ENCODE data around the gene ROCK2. TPM values are rescaled to one million over a fixed set of nuclear protein-coding genes. Genes with fewer than 3 reads are reported as not detected.

Gene ROCK2
- total RNA-seq, 1 donor from 2014 or later = 36.1 TPM

DNA sequence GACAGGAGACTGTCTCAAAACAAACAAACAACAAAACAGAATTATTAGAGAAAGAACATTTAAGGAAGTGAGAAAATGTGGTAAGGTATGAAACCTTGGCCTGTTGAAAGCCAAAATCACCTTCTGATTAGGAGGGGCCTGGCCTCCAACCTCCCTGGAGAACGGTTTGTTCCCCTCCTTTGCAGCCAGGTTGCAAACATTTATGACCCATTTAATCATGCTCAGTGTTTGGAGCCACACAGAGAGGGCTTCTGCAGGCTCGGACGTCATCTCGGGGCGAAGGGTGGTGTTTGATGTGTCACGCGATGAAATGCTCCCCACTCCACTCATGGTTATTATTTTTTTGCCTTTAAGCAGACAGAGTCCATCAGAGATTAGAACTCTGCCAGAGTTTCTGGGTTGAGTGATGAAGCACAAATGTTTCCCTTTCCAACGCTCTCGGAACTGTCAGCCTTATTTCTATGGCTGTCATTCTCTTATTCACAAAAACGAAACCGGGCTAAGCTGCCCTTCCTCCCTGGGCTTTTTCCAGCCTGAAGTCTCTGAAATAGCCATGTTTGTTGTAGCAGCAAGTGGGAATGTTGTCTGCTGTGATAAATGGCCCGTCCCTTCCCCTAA lies 33.6 kb upstream of the ROCK2 start:
- Mint-ChIP-seq H3K27ac (peak overlapping the region; percentile 61), H3K27me3 (ENCODE audit: insufficient read depth, low read depth) (peaks cover 4% of the 10 kb centered on the region), H3K4me3 (peak overlapping the region; percentile 3), H3K4me1 (peaks cover 48% of the 10 kb centered on the region), H3K9me3 (no peaks in the 10 kb centered on the region), H3K36me3 (no peaks in the 10 kb centered on the region)
- Histone ChIP-seq H3K4me3 (no peak overlapping the region), H3K4me1 (peaks cover 18% of the 10 kb centered on the region), H3K9me3 (ENCODE audit: low read depth) (no peaks in the 10 kb centered on the region), H3K36me3 (no peaks in the 10 kb centered on the region), H3K79me2 (ENCODE audit: low read depth) (no peaks in the 10 kb centered on the region), H3K27ac (no peak overlapping the region), H3F3A (ENCODE audit: low read depth) (no peaks in the 10 kb centered on the region), H4K20me1 (ENCODE audit: low read depth) (no peaks in the 10 kb centered on the region), H3K4me2 (no peak overlapping the region), H3K27me3 (no peaks in the 10 kb centered on the region), H2AFZ (replicated peaks) (peak overlapping the region; percentile 31), H3K9ac (no peak overlapping the region)
- no peak for DNase-seq (ENCODE audit: low spot score)
- TF ChIP-seq EZH2phosphoT487 (IDR thresholded peaks at IDR 0.05) = no peak
- TF ChIP-seq, protein P1, sequence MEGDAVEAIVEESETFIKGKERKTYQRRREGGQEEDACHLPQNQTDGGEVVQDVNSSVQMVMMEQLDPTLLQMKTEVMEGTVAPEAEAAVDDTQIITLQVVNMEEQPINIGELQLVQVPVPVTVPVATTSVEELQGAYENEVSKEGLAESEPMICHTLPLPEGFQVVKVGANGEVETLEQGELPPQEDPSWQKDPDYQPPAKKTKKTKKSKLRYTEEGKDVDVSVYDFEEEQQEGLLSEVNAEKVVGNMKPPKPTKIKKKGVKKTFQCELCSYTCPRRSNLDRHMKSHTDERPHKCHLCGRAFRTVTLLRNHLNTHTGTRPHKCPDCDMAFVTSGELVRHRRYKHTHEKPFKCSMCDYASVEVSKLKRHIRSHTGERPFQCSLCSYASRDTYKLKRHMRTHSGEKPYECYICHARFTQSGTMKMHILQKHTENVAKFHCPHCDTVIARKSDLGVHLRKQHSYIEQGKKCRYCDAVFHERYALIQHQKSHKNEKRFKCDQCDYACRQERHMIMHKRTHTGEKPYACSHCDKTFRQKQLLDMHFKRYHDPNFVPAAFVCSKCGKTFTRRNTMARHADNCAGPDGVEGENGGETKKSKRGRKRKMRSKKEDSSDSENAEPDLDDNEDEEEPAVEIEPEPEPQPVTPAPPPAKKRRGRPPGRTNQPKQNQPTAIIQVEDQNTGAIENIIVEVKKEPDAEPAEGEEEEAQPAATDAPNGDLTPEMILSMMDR (IDR thresholded peaks at IDR 0.05) = no peak
- no peak for TF ChIP-seq EZH2 (IDR thresholded peaks at IDR 0.05)

DNA sequence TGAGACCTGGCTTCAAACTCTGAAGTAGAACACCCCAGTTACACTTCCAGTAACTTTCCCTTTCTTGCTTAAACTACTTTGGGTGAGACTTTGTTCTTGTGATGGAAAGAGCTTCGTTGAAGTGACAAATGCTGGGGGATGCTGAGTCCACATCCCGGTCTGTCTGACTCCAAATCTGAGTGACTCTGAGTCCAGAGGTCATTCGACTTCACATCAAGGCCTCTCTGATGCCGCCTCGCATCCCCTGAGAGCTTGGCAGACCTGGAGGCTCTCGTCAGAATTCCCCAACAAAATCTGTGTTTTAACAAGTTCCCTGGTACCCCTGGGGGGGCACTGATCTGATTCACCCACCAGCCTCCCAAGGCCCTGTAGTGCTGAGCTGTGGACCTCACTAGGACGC lies 31.6 kb upstream of the ROCK2 start:
- no peak for TF ChIP-seq EZH2phosphoT487 (IDR thresholded peaks at IDR 0.05)
- TF ChIP-seq, protein P1 (IDR thresholded peaks at IDR 0.05) = no peak
- TF ChIP-seq EZH2 (IDR thresholded peaks at IDR 0.05) = no peak
- DNase-seq (ENCODE audit: low spot score) = no peak
- Histone ChIP-seq H3K4me2 (no peak overlapping the region), H2AFZ (replicated peaks) (no peak overlapping the region), H3K4me3 (no peak overlapping the region), H3K4me1 (peaks cover 18% of the 10 kb centered on the region), H3K27me3 (no peaks in the 10 kb centered on the region), H3K27ac (no peak overlapping the region), H3K9me3 (ENCODE audit: low read depth) (no peaks in the 10 kb centered on the region), H3K79me2 (ENCODE audit: low read depth) (no peaks in the 10 kb centered on the region), H3K36me3 (no peaks in the 10 kb centered on the region), H3F3A (ENCODE audit: low read depth) (no peaks in the 10 kb centered on the region), H3K9ac (no peak overlapping the region), H4K20me1 (ENCODE audit: low read depth) (no peaks in the 10 kb centered on the region)
- no peak overlapping the region for H3K4me3 Mint-ChIP-seq
- peaks cover 49% of the 10 kb centered on the region for H3K4me1 Mint-ChIP-seq
- no peaks in the 10 kb centered on the region for H3K36me3 Mint-ChIP-seq
- no peak overlapping the region for H3K27ac Mint-ChIP-seq
- H3K27me3 Mint-ChIP-seq (ENCODE audit: insufficient read depth, low read depth) = peaks cover 3% of the 10 kb centered on the region
- H3K9me3 Mint-ChIP-seq = no peaks in the 10 kb centered on the region

DNA sequence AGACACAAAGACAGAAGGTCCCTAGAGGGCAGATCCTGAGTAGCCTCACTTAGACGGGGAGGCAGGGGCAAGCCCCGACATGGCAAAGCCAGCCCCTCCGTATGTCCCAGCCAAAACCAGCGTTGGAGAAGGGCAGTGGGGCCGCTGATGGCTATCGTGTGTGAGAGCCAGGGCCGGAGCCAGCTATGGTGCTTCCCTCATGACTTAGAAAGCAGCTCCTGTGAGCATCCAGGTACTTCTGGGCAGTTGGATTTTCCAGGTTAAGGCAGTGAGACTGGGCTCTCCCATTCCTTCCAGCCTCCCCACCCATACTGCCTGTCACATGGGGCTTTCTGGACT lies 31.2 kb upstream of the ROCK2 start:
- H3K27ac ChIP-seq = no peak overlapping the region
- H3K9ac ChIP-seq = no peak overlapping the region
- H3K36me3 ChIP-seq = no peaks in the 10 kb centered on the region
- no peak for DNase-seq (ENCODE audit: low spot score)
- no peak overlapping the region for H3K4me2 ChIP-seq
- Mint-ChIP-seq H3K4me1 (peaks cover 52% of the 10 kb centered on the region), H3K27me3 (ENCODE audit: insufficient read depth, low read depth) (peaks cover 3% of the 10 kb centered on the region), H3K4me3 (no peak overlapping the region), H3K36me3 (no peaks in the 10 kb centered on the region), H3K9me3 (no peaks in the 10 kb centered on the region), H3K27ac (no peak overlapping the region)
- H3F3A ChIP-seq (ENCODE audit: low read depth) = no peaks in the 10 kb centered on the region
- no peaks in the 10 kb centered on the region for H3K79me2 ChIP-seq (ENCODE audit: low read depth)
- H3K4me1 ChIP-seq = peaks cover 18% of the 10 kb centered on the region
- no peaks in the 10 kb centered on the region for H3K27me3 ChIP-seq
- H3K4me3 ChIP-seq = no peak overlapping the region
- TF ChIP-seq, protein P1 (IDR thresholded peaks at IDR 0.05) = no peak
- no peak for TF ChIP-seq EZH2phosphoT487 (IDR thresholded peaks at IDR 0.05)
- no peak for TF ChIP-seq EZH2 (IDR thresholded peaks at IDR 0.05)
- H3K9me3 ChIP-seq (ENCODE audit: low read depth) = no peaks in the 10 kb centered on the region
- no peaks in the 10 kb centered on the region for H4K20me1 ChIP-seq (ENCODE audit: low read depth)
- H2AFZ ChIP-seq (replicated peaks) = no peak overlapping the region

Data from neural progenitor cell (in vitro differentiated cells).